Measurements from ENCODE around the gene AATK. TPM values are rescaled to one million over a fixed set of nuclear protein-coding genes. Genes with fewer than 3 reads are reported as not detected.

AATK gene
- total and polyA plus RNA-seq, 2 of the 4 experiments (the other 2 are of a cell fraction), result under 0.01 to 0.21 TPM

GRCh38 chr17:81116704-81117103, 49.3 kb downstream of the AATK start:
- POLR2A ChIA-PET (ENCODE audit: unreplicated experiment), result no interaction called here
- CTCF ChIA-PET, result no interaction called here
- Histone ChIP-seq H2BK15ac (ENCODE audit: low read depth, low read length) (no peak overlapping the region), H3K9ac (ENCODE audit: low read depth, low read length) (no peak overlapping the region), H2BK5ac (ENCODE audit: low read depth, low read length, poor library complexity, severe bottlenecking) (no peak overlapping the region), H3K79me1 (ENCODE audit: low read depth in 1 of 2, low read length in 2 of 2) (no peaks in the 10 kb centered on the region), H3K4me2 (ENCODE audit: low read depth, low read length) (no peak overlapping the region), H3K36me3 (ENCODE audit: control insufficient read depth, insufficient read depth, low read length) (no peaks in the 10 kb centered on the region), H3K4me1 (ENCODE audit: control insufficient read depth, insufficient read depth, low read length) (peaks cover 3% of the 10 kb centered on the region), H4K91ac (ENCODE audit: insufficient read depth, low read depth, low read length) (no peak overlapping the region), H3K27ac (ENCODE audit: insufficient read depth, low read length) (no peak overlapping the region), H3K18ac (ENCODE audit: low read depth, low read length) (no peak overlapping the region), H2AFZ (replicated peaks; ENCODE audit: low read length, poor library complexity) (no peak overlapping the region), H2AK9ac (replicated peaks; ENCODE audit: low read depth, low read length, poor library complexity) (no peak overlapping the region), H3K4ac (ENCODE audit: low read depth, low read length) (no peak overlapping the region), H3K27me3 (ENCODE audit: control insufficient read depth, insufficient read depth, low read length) (peaks cover 10% of the 10 kb centered on the region; the same call in 1 of the 2 replicates), H3K56ac (ENCODE audit: extremely low read depth, insufficient read depth, low read length) (no peak overlapping the region), H3K14ac (replicated peaks; ENCODE audit: low read depth, low read length) (no peak overlapping the region), H3K9me3 (ENCODE audit: control insufficient read depth, insufficient read depth, low read length) (no peaks in the 10 kb centered on the region), H3K9me1 (ENCODE audit: insufficient read depth, low read length) (no peaks in the 10 kb centered on the region), H3K4me3 (ENCODE audit: insufficient read depth, low read depth, low read length) (no peak overlapping the region), H4K8ac (ENCODE audit: low read depth in 2 of 2, low read length in 2 of 2) (no peak overlapping the region), H2AK5ac (ENCODE audit: low read depth, low read length) (no peak overlapping the region), H2BK120ac (ENCODE audit: low read depth, low read length) (no peak overlapping the region), H3K23ac (ENCODE audit: low read depth, low read length) (no peak overlapping the region), H4K5ac (ENCODE audit: low read depth, low read length) (no peak overlapping the region), H2BK20ac (ENCODE audit: low read depth, low read length) (no peak overlapping the region), H4K20me1 (ENCODE audit: insufficient read depth, low read length) (no peaks in the 10 kb centered on the region)
- no CpG with 5 or more reads among the region's 8 CpGs for WGBS, 2 experiments (ENCODE audit: extremely low coverage in 2 of 2, insufficient read length in 1 of 2)
- BruUV-seq (replicated peaks), result no TSS peak
- in situ Hi-C loops (cut with MboI; ENCODE audit: low sequenced_read_pairs) (no loop called here), dilution Hi-C loops (cut with HindIII; ENCODE audit: low sequenced_read_pairs, unreplicated experiment) (no loop called here), intact Hi-C loops (cut with micrococcal nuclease) (no loop called here)
- ATAC-seq (ENCODE audit: low read depth), result no peak
- no peak for DNase-seq
- no peak for TF ChIP-seq POLR2A (IDR thresholded peaks at IDR 0.05; ENCODE audit: low read depth, low read length)

Data from IMR-90 (cell line).